ENCODE measurements around the gene FERMT3. TPM values are rescaled to one million over a fixed set of nuclear protein-coding genes. Genes with fewer than 3 reads are reported as not detected.

FERMT3 gene
- total and polyA plus RNA-seq, 2 of the 13 experiments (the other 11 are each of a cell fraction or from before 2014, with no cell fraction given): 0.29 TPM; not detected in 1

GRCh38 chr11:64246871-64247728, 40.6 kb downstream of the FERMT3 start, which contains the start of gene PPP1R14B (continued):
- TF ChIP-seq ZNF510 (CRISPR knock-in tag; IDR thresholded peaks at IDR 0.05; ENCODE audit: low read depth) (no peak), ZNF468 (CRISPR knock-in tag; IDR thresholded peaks at IDR 0.05) (no peak), ZNF546 (CRISPR knock-in tag; conservative IDR thresholded peaks at IDR 0.05) (peak; percentile 91), NKX3-1 (CRISPR knock-in tag; IDR thresholded peaks at IDR 0.05) (no peak), MXD1 (CRISPR knock-in tag; IDR thresholded peaks at IDR 0.05) (no peak), ZBTB4 (CRISPR knock-in tag; IDR thresholded peaks at IDR 0.05; ENCODE audit: borderline replicate concordance) (0 out of 2 replicates have a peak, but pooled peaks have one; percentile 15), FOXO1 (CRISPR knock-in tag; IDR thresholded peaks at IDR 0.05) (no peak), ATAD3A (CRISPR knock-in tag; IDR thresholded peaks at IDR 0.05) (no peak), ZNF407 (CRISPR knock-in tag; IDR thresholded peaks at IDR 0.05; ENCODE audit: not compliant biosample characterization) (peak; percentile 19), REXO4 (CRISPR knock-in tag; IDR thresholded peaks at IDR 0.05; ENCODE audit: borderline replicate concordance) (no peak), ZNF639 (CRISPR knock-in tag; conservative IDR thresholded peaks at IDR 0.05) (peak; percentile 73)
